ENCODE data around the gene KRT1.

DNA sequence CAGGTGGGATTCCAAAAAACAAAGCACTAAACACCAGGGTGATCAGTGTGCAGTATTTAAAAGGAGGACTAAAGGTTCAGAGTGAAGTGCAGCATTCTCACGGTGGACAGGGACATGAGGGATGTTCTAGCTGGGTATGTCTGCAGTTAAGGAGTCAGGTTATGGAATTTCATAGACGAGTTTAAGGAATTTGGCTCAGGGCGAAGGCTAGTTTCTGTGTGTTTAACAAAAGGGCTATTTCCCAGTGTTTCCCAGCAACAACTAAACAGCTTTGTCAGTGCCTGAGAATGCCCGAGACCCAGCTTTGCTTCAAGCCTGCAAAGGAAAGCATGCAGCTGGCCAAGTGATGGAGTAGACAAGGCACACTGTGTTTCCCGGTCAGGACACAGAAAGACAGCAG is 7.0 kb downstream of the KRT1 start:
- TF ChIP-seq REST (IDR thresholded peaks at IDR 0.05; ENCODE audit: borderline replicate concordance) (no peak), EZH2 (IDR thresholded peaks at IDR 0.05; ENCODE audit: borderline replicate concordance, insufficient read depth, low read length, poor library complexity, severe bottlenecking) (no peak), CTCF (IDR thresholded peaks at IDR 0.05; ENCODE audit: poor library complexity, severe bottlenecking) (no peak), POLR2AphosphoS5 (IDR thresholded peaks at IDR 0.05) (no peak), EP300 (conservative IDR thresholded peaks at IDR 0.05; ENCODE audit: poor library complexity, severe bottlenecking) (no peak), SMC3 (conservative IDR thresholded peaks at IDR 0.05; ENCODE audit: poor library complexity) (no peak)

All from neural cell (in vitro differentiated cells).